HG02678 (cell line): Measurements from ENCODE around the gene NT5C1B.

ENCODE experiments used
- ATAC-seq: cut with Tn5 transposase; IDR thresholded peaks from one replicate; pipeline ENCODE4 v1.9.1; 2021; ENCODE audit warnings: mild to moderate bottlenecking, moderate library complexity; ENCODE audit not compliant: unreplicated experiment

Gene NT5C1B

GRCh38 chr2:18552351-18553077 lies 36.9 kb downstream of the NT5C1B start:
- no peak for ATAC-seq

- ATAC-seq, result no peak
Measured at GRCh38 chr2:18551623-18552022, 37.7 kb downstream of the NT5C1B start.

- no peak for ATAC-seq
Measured at GRCh38 chr2:18551169-18551568, 38.2 kb downstream of the NT5C1B start.

DNA sequence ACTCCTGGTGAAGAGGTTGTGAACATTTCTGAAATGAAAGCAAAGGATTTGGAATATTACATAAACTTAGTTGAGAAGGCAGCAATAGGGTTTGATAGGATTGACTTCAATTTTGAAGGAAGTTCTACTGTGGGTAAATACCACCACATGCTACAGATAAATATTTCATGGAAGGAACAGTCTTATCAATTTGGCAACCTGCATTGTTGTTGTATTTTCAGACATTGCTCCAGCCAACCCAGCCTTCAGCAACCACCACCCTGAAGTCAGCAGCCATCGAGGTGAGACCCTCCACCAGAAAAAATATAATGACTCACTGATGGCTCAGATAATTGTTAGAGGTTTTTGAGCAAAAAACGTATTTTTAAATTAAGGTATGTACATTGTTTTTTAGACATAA lies 38.9 kb downstream of the NT5C1B start:
- ATAC-seq, result no peak

DNA sequence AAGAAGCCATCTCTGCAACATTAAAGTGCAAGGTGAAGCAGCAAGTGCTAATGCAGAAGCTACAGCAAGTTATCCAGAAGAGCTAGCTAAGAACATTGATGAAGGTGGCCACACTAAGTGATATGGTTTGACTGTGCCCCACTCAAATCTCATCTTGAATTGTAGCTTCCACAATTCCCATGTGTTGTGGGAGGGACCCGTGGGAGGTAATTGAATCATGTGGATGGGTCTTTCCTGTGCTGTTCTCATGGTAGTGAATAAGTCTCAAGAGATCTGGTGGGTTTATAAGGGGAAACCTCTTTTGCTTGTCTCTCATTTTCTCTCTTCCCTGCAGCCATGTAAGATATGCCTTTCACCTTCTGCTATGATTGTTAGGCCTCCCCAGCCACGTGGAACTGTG lies 40.3 kb downstream of the NT5C1B start:
- ATAC-seq, result no peak

GRCh38 chr2:18548621-18549020 lies 40.7 kb downstream of the NT5C1B start:
- no peak for ATAC-seq

GRCh38 chr2:18546567-18546966 lies 42.8 kb downstream of the NT5C1B start:
- peak; percentile 58 for ATAC-seq

DNA sequence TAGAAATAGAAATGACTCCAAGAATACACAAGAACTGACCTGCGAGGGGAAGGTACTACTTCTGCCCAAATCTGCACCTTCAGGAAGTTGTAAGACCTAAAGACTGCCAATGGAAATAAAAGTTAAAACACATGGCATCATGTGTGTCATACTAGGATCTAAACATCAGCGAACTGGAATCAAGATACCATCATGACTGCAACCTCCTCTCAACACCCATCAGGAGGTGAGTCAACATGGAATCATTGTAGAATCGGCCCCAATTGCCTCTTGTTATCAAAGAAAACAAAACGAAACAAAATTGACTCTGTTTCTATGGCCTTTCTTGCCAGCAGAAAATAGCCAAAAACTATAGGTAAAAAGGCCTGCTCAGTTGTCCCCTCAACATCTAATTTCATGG lies 44.0 kb downstream of the NT5C1B start:
- no peak for ATAC-seq

DNA sequence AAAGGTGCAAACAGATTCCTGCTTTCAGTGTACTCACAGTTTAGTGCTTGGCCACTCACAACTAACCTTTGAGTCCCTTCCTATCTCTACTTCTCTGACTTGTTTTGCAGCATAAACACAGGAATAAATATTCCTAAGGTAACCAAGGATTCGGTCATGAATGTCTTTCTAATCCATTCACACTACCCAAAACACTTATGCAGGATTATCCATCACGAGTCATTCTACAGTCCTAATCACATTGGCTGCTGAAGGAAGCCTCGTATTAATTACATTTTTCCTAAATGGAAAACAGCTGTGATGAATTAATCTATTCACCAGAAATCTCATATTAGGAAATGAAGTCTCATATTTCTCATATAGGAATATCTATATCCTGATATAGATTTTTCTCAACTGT lies 45.2 kb downstream of the NT5C1B start:
- no peak for ATAC-seq

- ATAC-seq, result no peak
Measured at GRCh38 chr2:18540872-18541271, 48.5 kb downstream of the NT5C1B start.

- ATAC-seq, result no peak
Measured at GRCh38 chr2:18536697-18537096, 52.7 kb downstream of the NT5C1B start.

DNA sequence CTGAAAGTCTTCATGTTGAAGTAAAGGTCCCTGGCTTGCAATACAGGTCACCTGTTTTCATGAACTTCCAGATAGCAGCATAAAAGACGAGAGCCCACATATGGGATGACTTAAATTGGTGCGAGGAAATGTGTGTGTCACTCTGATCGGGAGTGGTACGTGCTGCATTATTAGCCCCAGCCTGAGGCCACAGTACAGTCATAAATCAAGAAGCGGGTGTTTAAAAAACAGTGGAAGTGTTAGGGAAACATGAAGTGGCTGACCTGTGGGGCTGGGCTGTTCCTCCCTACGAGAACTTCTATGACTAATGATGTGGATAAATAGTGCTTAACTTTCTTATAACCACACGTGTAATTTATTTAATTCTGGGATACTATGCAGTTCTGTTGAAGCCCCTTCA lies 53.3 kb downstream of the NT5C1B start:
- no peak for ATAC-seq

DNA sequence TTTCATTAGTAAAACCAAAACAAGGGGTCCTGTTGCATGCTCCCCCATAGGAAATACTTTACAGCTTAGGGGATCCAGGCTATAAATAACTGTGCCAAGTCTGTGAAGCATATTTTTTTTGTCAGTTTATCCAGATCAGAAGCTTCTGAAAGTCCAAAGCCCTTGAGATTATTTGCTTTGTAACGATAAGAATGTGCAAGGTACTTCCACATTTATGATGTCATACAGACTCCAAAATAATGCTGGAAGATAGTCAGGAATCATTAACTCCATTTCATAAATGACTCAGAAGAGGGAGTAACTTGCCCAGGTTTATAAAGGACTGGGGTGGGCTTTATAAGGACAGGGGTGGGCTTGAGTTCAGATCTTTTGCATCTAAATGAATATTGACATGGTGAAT lies 58.2 kb downstream of the NT5C1B start:
- no peak for ATAC-seq

- no peak for ATAC-seq
Measured at GRCh38 chr2:18527822-18528221, 61.5 kb downstream of the NT5C1B start.

DNA sequence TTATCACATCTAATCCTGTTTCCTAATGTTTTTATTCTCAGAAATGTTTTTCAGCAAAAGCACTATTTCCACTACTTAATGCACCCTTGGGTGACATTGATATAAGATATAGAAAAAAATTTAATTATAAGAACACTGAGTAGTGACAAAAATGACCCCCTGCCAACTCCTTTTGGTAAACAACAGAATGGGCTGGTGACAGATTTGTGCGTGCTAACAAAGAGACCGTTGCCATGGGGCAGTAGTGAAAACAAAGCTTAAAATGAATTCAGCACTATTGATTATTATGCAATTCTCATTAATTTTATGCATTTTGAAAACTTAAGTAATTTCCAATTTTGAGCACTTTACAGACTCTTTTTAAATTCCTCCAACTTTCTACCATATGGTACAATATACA lies 62.0 kb downstream of the NT5C1B start:
- ATAC-seq, result no peak

GRCh38 chr2:18526429-18526828 lies 62.9 kb downstream of the NT5C1B start:
- ATAC-seq, result no peak

DNA sequence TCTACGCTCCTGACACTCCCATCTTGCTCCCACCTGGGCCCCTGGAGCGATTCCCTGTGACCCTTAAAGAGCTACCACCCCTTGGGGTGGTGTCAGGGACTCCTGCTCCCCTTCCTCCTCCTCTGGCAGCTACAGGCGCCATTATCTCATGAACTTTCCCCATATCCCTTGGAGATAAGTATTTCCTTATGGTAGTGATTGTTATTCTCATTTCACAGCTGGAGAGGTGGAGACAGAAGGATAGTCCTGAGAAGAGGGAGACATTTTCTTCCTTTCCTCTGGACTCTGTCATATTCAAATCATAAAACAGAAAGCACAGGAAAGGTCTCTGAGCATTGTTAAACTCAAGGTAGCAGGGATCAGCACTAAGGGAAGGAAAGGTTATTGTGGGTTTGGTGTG lies 63.5 kb downstream of the NT5C1B start:
- no peak for ATAC-seq

- no peak for ATAC-seq
Measured at GRCh38 chr2:18525236-18525635, 64.1 kb downstream of the NT5C1B start.

GRCh38 chr2:18522484-18523146 lies 66.8 kb downstream of the NT5C1B start:
- ATAC-seq, result no peak

DNA sequence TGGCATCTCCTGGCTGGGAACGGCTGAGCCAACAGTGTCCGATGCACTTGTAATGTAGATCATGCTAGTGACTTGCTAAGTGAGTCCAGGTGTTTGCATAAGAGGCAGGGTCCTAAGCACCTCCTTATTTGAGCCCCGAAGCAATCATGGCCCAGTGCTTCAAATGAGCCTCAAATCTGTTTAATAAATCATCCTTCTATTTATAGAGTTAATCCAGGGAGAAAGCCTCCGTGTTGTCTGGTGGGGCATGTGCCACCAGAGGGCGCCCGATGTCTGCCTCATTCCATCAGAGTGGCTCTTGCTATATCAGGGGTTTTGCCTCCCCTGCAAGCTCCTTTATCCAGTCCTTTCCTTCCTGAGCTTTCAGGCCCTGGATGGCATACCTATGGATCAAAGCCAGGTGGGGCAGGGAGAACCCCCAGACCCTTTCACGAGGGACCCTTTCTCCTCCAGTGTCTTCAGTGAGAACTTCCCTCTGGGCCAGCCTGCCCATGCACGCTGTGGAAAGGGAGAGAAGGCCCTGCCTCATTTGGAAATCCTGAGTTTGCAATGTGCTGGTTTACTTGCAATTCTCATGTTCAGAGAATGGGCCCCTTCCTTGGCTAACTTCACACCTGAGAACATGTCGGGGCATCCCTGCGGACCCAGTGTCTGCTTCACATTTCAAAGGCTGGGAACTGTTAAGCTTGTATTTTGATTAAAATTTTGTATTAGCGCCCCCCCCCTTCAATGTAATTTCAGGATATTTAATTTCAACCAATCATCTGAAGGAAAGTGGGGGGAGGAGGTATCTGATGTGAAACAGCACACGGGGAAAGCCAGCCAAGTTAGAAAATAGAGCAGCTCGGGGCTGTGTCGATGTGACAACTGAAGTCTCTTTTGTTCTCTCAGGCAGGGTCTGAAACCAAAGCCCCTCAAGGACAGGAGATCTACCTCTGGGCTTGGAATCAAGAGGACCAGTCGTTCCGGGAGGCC lies 68.6 kb downstream of the NT5C1B start:
- peak; percentile 81 for ATAC-seq

DNA sequence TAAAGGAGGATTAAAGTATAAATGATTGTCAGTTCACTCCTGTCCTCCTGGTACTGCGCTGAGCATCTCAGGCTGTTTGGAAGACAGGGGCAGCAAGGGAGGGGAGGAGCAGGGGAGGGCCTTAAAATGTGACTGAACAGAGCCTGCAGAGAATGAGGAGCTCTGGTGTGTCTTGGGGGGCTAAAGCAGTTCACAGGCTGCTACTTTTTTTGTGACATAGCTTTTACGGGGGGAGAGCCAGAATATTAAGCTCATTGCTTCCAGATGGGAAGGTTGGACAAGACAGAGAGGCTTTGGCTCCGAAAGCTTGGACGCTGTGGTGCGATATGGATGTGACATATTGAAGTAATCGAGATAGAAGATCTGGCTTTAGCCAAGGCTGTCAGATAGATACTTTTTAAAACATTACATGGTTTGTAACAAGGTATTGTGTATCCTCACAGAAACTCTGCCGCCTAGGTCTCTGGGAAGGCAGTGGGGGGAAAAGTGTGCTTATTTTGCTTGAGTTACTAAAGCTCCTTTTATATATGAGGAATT lies 69.4 kb downstream of the NT5C1B start:
- ATAC-seq, result no peak
